K562 (cell line): ENCODE data around the gene DNAJC1. TPM values are rescaled to one million over a fixed set of nuclear protein-coding genes. Genes with fewer than 3 reads are reported as not detected.

Experiments used
- ATAC-seq: fragments of 200-7000 bp; cut with Tn5 transposase; 3 replicates; pipeline ENCODE4 v1.9.1; 2020; ENCODE audit warnings: moderate library complexity
- BruUV-seq: library from RNA; stranded (reverse); fragments of 400-500 nt; replicated peaks from 2 replicates; lab custom pipeline; 2021; lab: Mats Ljungman, UMichigan
- CTCF ChIA-PET: fragments of 300-600 bp; formaldehyde crosslinking; extraction: SDS; loops from one replicate; lab custom pipeline; 2021; ENCODE audit warnings: low intra/inter-chr PET ratio; lab: Yijun Ruan, JAX
- POLR2A ChIA-PET: fragments of 300-600, 350-650 bp; sonication (Branson Sonifier 250); formaldehyde crosslinking; extraction: SDS; loops from one replicate; lab custom pipeline; 2021; ENCODE audit warnings: antibody characterized with exemption, inconsistent platforms; lab: Yijun Ruan, JAX
- DNase-seq, 4 experiments: peaks; one replicate each; pipeline versions ENCODE4 v3.0.0 to v3.0.0-alpha.2; 2011 to 2018; ENCODE audit warnings: low spot score in 3 of 4, mixed read lengths in 3 of 4; ENCODE audit errors: extremely low read depth in 1 of 4
- FAIRE-seq: peaks from 2 replicates; lab custom pipeline; 2011; peaks lifted over from hg19 to GRCh38; lab: Jason Lieb, UNC
- H2AFZ ChIP-seq: 2 replicates; pipeline ENCODE4 v1.6.0; 2011; ENCODE audit warnings: low read depth, low read length, control low read depth, inconsistent platforms
- H3K27ac ChIP-seq: fragments of 200-600 bp; 3 replicates; pipeline ENCODE4 v1.8.0; 2011; ENCODE audit warnings: low read depth, mild to moderate bottlenecking, control low read depth, inconsistent platforms, low read length, moderate library complexity, mixed read lengths; ENCODE audit errors: extremely low read depth
- H3K27me3 ChIP-seq, 2 experiments: fragments of 300-600 bp in 1 of 2; 2 replicates in 1 of 2; 3 replicates in 1 of 2; pipeline versions ENCODE4 v1.6.0 to v1.8.0; 2011; ENCODE audit warnings: inconsistent platforms in 2 of 2, low read length in 2 of 2, mild to moderate bottlenecking in 1 of 2, mixed read lengths in 1 of 2, moderate library complexity in 1 of 2; ENCODE audit not compliant: control insufficient read depth in 2 of 2, insufficient read depth in 2 of 2
- H3K36me3 ChIP-seq: fragments of 300-600 bp; 3 replicates; pipeline ENCODE4 v1.8.0; 2011; ENCODE audit warnings: mild to moderate bottlenecking, low read length, inconsistent platforms; ENCODE audit not compliant: control insufficient read depth, insufficient read depth
- H3K4me1 ChIP-seq, 2 experiments: fragments of 200-600 bp in 1 of 2; replicated peaks in 1 of 2; 2 replicates in 1 of 2; 3 replicates in 1 of 2; pipeline versions ENCODE4 v1.5.1 to v1.8.0; 2011; ENCODE audit warnings: inconsistent platforms in 2 of 2, low read length in 2 of 2, mild to moderate bottlenecking in 1 of 2, mixed read lengths in 1 of 2, moderate library complexity in 1 of 2; ENCODE audit not compliant: control insufficient read depth in 2 of 2, insufficient read depth in 2 of 2
- H3K4me2 ChIP-seq: 2 replicates; pipeline ENCODE4 v1.6.1; 2011; ENCODE audit warnings: low read length, control low read depth, inconsistent platforms, mixed read lengths; ENCODE audit not compliant: insufficient read depth
- H3K4me3 ChIP-seq: fragments of 200-600 bp; sonication (generic), shearing (Covaris generic); 2 replicates; pipeline ENCODE4 v1.5.1; 2016; ENCODE audit warnings: control low read depth, inconsistent platforms
- H3K79me2 ChIP-seq: fragments of 200-600 bp; 3 replicates; pipeline ENCODE4 v1.8.0; 2011; ENCODE audit warnings: low read length, inconsistent platforms; ENCODE audit not compliant: control insufficient read depth, insufficient read depth
- H3K9ac ChIP-seq, 2 experiments: 2 replicates each; pipeline versions ENCODE4 v1.6.0 to v1.6.1; 2011; ENCODE audit warnings: low read depth in 2 of 2, low read length in 2 of 2, control low read depth in 1 of 2, inconsistent platforms in 1 of 2, mild to moderate bottlenecking in 1 of 2, mixed read lengths in 1 of 2; ENCODE audit not compliant: insufficient read depth in 1 of 2
- H3K9me1 ChIP-seq: one replicate; pipeline ENCODE4 v1.6.0; 2011; ENCODE audit warnings: inconsistent platforms, mild to moderate bottlenecking, low read length, moderate library complexity; ENCODE audit not compliant: control insufficient read depth, insufficient read depth
- H3K9me3 ChIP-seq: replicated peaks from 2 replicates; pipeline ENCODE4 v1.5.1; 2011; ENCODE audit warnings: low read depth, low read length, inconsistent platforms; ENCODE audit not compliant: control insufficient read depth, insufficient read depth
- H4K20me1 ChIP-seq: replicated peaks from 2 replicates; pipeline ENCODE4 v1.6.1; 2011; ENCODE audit warnings: low read length, inconsistent platforms, mixed read lengths; ENCODE audit not compliant: control insufficient read depth, insufficient read depth
- ADNP ChIP-seq: fragments of 200-800 bp; sonication (Bioruptor generic); IDR thresholded peaks from 2 replicates; pipeline ENCODE4 v1.6.1; 2016; ENCODE audit warnings: missing genetic modification characterization, missing compliant biosample characterization
- BCOR ChIP-seq: fragments of 450-650 bp; IDR thresholded peaks from 2 replicates; pipeline ENCODE4 v1.6.1; 2016
- CREM ChIP-seq: IDR thresholded peaks from 2 replicates; pipeline ENCODE4 v1.6.1; 2014; ENCODE audit warnings: antibody characterized with exemption, low read depth
- ELF4 ChIP-seq: fragments of 450-650 bp; formaldehyde crosslinking; IDR thresholded peaks from 2 replicates; pipeline ENCODE4 v1.4.0; 2022; ENCODE audit warnings: missing genetic modification characterization
- FOXM1 ChIP-seq, 2 experiments: fragments of 450-650 bp in 1 of 2; sonication (generic) in 1 of 2; formaldehyde crosslinking in 1 of 2; IDR thresholded peaks; 2 replicates each; pipeline versions ENCODE4 v1.6.1 to v1.9.0; 2017 to 2022; ENCODE audit warnings: low read depth in 2 of 2, mild to moderate bottlenecking in 2 of 2, missing genetic modification reagents in 1 of 2, moderate library complexity in 1 of 2
- HDAC2 ChIP-seq: fragments of 450-650 bp; IDR thresholded peaks from 2 replicates; pipeline ENCODE4 v1.6.1; 2016; ENCODE audit warnings: mild to moderate bottlenecking
- MEIS2 ChIP-seq: fragments of 450-650 bp; IDR thresholded peaks from 2 replicates; pipeline ENCODE4 v1.6.1; 2014; ENCODE audit warnings: mild to moderate bottlenecking; ENCODE audit not compliant: partially characterized antibody
- RBM25 ChIP-seq: fragments of 200-400 bp; formaldehyde crosslinking; IDR thresholded peaks from 2 replicates; pipeline ENCODE4 v1.6.1; 2018; ENCODE audit warnings: low read length, low read depth, moderate library complexity; ENCODE audit not compliant: severe bottlenecking
- ZNF134 ChIP-seq: fragments of 250-450 bp; sonication (Bioruptor Pico); conservative IDR thresholded peaks from 2 replicates; pipeline ENCODE4 v1.4.0; 2020
- ZNF436 ChIP-seq: fragments of 250-450, 450-650 bp; sonication (Bioruptor Pico); formaldehyde crosslinking; IDR thresholded peaks from 2 replicates; pipeline ENCODE4 v1.7.0; 2020; ENCODE audit warnings: mild to moderate bottlenecking
- WGBS: fragments of 100-300 bp; shearing (Covaris generic); methylation state at CpG from one replicate; pipeline ENCODE4 v1.1.6; 2016; ENCODE audit warnings: low coverage, mixed read lengths; ENCODE audit not compliant: insufficient coverage; ENCODE audit errors: missing lambda C conversion rate; 5-methylcytosine and 5-hydroxymethylcytosine counted together
- in situ Hi-C: fragments of 300-500 bp; cut with MboI; formaldehyde crosslinking; loops from 4 replicates; pipeline ENCODE4 v1.15.0; 2018; ENCODE audit warnings: inconsistent platforms, mixed read lengths
- intact Hi-C: fragments of 100-400 bp; cut with micrococcal nuclease; formaldehyde crosslinking; loops from 2 replicates; pipeline ENCODE4 v1.14.2; 2022
- polyA plus RNA-seq, 8 experiments: library from polyadenylated mRNA; depleted of rRNA in 4 of 8; stranded (reverse) in 5 of 8; unstranded in 3 of 8; fragments of >200 nt; fragmentation: Nextera tagmentation in 2 of 8; fragmentation: Illumina TruSeq in 1 of 8; extraction: Ambion mirVana in 2 of 8; extraction: Trizol in 1 of 8; gene quantifications; 2 replicates each; pipeline versions ENCODE4 v1.2.1 to v1.2.3, GENCODE V29; 2011 to 2014; ENCODE audit warnings: inconsistent platforms in 1 of 8, missing spikeins in 1 of 8
- total RNA-seq, 7 experiments: library from RNA; depleted of rRNA in 6 of 7; stranded (reverse); fragments of >200 nt in 6 of 7; fragmentation: Illumina TruSeq in 2 of 7; extraction: Trizol in 2 of 7; gene quantifications; 2 replicates each; pipeline versions ENCODE4 v1.2.1 to v1.2.3, GENCODE V29; 2011 to 2021; ENCODE audit warnings: low replicate concordance in 1 of 7
- TF ChIP-seq, protein P1 (sequence below): fragments of 450-650 bp; IDR thresholded peaks from 2 replicates; pipeline ENCODE4 v1.6.1; 2016
- TF ChIP-seq, protein P2 (sequence below): fragments of 450-650 bp; IDR thresholded peaks from 2 replicates; pipeline ENCODE4 v1.6.1; 2016; ENCODE audit warnings: mild to moderate bottlenecking
- TF ChIP-seq, protein P3 (sequence below): IDR thresholded peaks from 2 replicates; pipeline ENCODE4 v1.6.1; 2014; ENCODE audit warnings: antibody characterized with exemption

Gene DNAJC1
- total and polyA plus RNA-seq, 9 of the 15 experiments (the other 6 are each of a cell fraction or from before 2014, with no cell fraction given), result 5.4 to 77.6 (median 40.3) TPM

DNA sequence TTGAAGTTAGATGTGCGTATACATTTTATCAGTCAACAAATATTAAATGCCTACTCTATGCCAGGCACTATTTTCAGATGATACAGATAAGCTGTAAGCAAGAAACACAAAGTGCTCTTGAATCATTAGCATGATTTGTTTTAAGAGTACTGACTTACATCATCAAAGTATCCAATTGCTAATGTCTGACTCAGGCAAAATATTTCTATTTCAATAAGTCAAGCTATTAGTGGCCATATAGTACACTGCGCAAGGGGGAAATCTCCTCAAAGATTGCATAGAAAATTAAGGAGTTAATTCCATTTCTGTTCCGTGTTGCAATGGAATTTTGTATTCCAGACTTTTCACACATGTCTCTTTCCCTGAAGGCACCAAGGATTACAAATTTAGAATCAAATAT lies 46.1 kb upstream of the DNAJC1 start (continued):
- TF ChIP-seq ZNF436 (CRISPR knock-in tag) (no peak), CREM (no peak), ELF4 (no peak)
- TF ChIP-seq, protein P1, sequence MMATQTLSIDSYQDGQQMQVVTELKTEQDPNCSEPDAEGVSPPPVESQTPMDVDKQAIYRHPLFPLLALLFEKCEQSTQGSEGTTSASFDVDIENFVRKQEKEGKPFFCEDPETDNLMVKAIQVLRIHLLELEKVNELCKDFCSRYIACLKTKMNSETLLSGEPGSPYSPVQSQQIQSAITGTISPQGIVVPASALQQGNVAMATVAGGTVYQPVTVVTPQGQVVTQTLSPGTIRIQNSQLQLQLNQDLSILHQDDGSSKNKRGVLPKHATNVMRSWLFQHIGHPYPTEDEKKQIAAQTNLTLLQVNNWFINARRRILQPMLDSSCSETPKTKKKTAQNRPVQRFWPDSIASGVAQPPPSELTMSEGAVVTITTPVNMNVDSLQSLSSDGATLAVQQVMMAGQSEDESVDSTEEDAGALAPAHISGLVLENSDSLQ, result no peak
- TF ChIP-seq, protein P2, sequence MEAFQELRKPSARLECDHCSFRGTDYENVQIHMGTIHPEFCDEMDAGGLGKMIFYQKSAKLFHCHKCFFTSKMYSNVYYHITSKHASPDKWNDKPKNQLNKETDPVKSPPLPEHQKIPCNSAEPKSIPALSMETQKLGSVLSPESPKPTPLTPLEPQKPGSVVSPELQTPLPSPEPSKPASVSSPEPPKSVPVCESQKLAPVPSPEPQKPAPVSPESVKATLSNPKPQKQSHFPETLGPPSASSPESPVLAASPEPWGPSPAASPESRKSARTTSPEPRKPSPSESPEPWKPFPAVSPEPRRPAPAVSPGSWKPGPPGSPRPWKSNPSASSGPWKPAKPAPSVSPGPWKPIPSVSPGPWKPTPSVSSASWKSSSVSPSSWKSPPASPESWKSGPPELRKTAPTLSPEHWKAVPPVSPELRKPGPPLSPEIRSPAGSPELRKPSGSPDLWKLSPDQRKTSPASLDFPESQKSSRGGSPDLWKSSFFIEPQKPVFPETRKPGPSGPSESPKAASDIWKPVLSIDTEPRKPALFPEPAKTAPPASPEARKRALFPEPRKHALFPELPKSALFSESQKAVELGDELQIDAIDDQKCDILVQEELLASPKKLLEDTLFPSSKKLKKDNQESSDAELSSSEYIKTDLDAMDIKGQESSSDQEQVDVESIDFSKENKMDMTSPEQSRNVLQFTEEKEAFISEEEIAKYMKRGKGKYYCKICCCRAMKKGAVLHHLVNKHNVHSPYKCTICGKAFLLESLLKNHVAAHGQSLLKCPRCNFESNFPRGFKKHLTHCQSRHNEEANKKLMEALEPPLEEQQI, result no peak

DNA sequence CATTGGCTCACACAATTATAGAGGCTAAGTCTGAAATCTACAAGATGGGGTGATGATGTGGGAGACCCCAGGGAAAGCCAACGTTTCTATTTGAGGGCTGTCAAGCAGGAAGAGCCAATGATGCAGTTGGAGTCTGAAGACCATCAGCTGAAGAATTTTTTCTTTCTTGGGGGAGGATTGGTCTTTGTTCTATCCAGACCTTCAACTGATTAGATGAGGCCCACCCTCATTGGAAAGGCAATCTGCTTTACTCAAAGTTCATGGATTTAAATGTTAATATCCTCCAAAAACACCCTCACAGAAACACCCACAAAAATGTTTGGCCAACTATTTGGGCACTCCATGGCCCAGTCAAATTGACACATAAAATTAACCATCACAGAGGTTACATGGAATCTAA lies 44.3 kb upstream of the DNAJC1 start:
- no peak for DNase-seq
- Histone ChIP-seq H3K4me1 (peaks cover 0 to 4% of the 10 kb centered on the region in 2 experiments; a peak in 2 of 5 replicates), H3K9me3 (peaks cover 4% of the 10 kb centered on the region), H2AFZ (no peak overlapping the region), H3K4me2 (no peak overlapping the region), H3K9me1 (no peaks in the 10 kb centered on the region), H3K27ac (no peak overlapping the region), H4K20me1 (no peaks in the 10 kb centered on the region), H3K27me3 (no peaks in the 10 kb centered on the region), H3K4me3 (no peak overlapping the region), H3K36me3 (no peaks in the 10 kb centered on the region), H3K79me2 (no peaks in the 10 kb centered on the region), H3K9ac (no peak overlapping the region)
- no TSS peak for BruUV-seq
- WGBS, result 0% methylated on average over 1 of the region's 1 CpG
- ATAC-seq, result no peak
- intact Hi-C loops (no loop called here), in situ Hi-C loops (no loop called here)
- ChIA-PET POLR2A (no interaction called here), CTCF (no interaction called here)
- no peak for FAIRE-seq
- no peak for TF ChIP-seq HDAC2
- TF ChIP-seq ZNF134, result peak; percentile 99
- TF ChIP-seq MEIS2, result no peak
- peak; percentile 77 for TF ChIP-seq FOXM1 (IDR thresholded peaks at IDR 0.05; ENCODE audit: low read depth)
- TF ChIP-seq FOXM1 (CRISPR knock-in tag; IDR thresholded peaks at IDR 0.05; ENCODE audit: low read depth), result no peak
- TF ChIP-seq, protein P3, sequence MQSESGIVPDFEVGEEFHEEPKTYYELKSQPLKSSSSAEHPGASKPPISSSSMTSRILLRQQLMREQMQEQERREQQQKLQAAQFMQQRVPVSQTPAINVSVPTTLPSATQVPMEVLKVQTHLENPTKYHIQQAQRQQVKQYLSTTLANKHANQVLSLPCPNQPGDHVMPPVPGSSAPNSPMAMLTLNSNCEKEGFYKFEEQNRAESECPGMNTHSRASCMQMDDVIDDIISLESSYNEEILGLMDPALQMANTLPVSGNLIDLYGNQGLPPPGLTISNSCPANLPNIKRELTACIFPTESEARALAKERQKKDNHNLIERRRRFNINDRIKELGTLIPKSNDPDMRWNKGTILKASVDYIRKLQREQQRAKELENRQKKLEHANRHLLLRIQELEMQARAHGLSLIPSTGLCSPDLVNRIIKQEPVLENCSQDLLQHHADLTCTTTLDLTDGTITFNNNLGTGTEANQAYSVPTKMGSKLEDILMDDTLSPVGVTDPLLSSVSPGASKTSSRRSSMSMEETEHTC, result no peak
- TF ChIP-seq BCOR, result peak; percentile 24; the same call in 1 of the 2 replicates
- peak; percentile 97 for TF ChIP-seq RBM25
- 0 out of 2 replicates have a peak, but pooled peaks have one; percentile 40 for TF ChIP-seq ADNP (tag)
